HCT116 (cell line): ENCODE data around the gene XDH.
A peak's percentile ranks its signal among the peaks of the same experiment; 100 is the strongest.

Source experiments
- ATF3 ChIP-seq: IDR thresholded peaks from 2 replicates; pipeline ENCODE4 v1.6.1; 2012
- CEBPB ChIP-seq: IDR thresholded peaks from 2 replicates; pipeline ENCODE4 v1.6.1; 2012; ENCODE audit warnings: low read depth
- CTCF ChIP-seq, 3 experiments: fragments of 200-600 bp in 1 of 3; sonication (generic) in 1 of 3; IDR thresholded peaks in 2 of 3; conservative IDR thresholded peaks in 1 of 3; 2 replicates each; pipeline ENCODE4 v1.5.1; 2012 to 2017; ENCODE audit warnings: low read depth in 2 of 3, low read length in 2 of 3, antibody characterized with exemption in 1 of 3, borderline replicate concordance in 1 of 3, control low read depth in 1 of 3, mild to moderate bottlenecking in 1 of 3, mixed read lengths in 1 of 3, mixed run types in 1 of 3, moderate library complexity in 1 of 3; ENCODE audit not compliant: insufficient read depth in 1 of 3
- EGR1 ChIP-seq: IDR thresholded peaks from 2 replicates; pipeline ENCODE4 v1.6.1; 2012; ENCODE audit warnings: low read depth
- ELF1 ChIP-seq: IDR thresholded peaks from 2 replicates; pipeline ENCODE4 v1.6.1; 2012; ENCODE audit warnings: low read depth, borderline replicate concordance
- EZH2 ChIP-seq: fragments of 200-600 bp; sonication (generic); IDR thresholded peaks from 2 replicates; pipeline ENCODE4 v1.6.1; 2017; ENCODE audit warnings: antibody characterized with exemption, mixed run types
- EZH2phosphoT487 ChIP-seq: fragments of 200-600 bp; IDR thresholded peaks from 2 replicates; pipeline ENCODE4 v1.6.1; 2018; ENCODE audit warnings: antibody characterized with exemption, borderline replicate concordance
- MAX ChIP-seq: IDR thresholded peaks from 2 replicates; pipeline ENCODE4 v1.6.1; 2012
- POLR2A ChIP-seq: IDR thresholded peaks from 2 replicates; pipeline ENCODE4 v1.7.0; 2011; ENCODE audit warnings: borderline replicate concordance; ENCODE audit not compliant: insufficient read depth, insufficient read length; ENCODE audit errors: extremely low read depth
- POLR2AphosphoS5 ChIP-seq: IDR thresholded peaks from 2 replicates; pipeline ENCODE4 v1.6.1; 2011; ENCODE audit warnings: mild to moderate bottlenecking, low read depth, low read length, moderate library complexity
- REST ChIP-seq: IDR thresholded peaks from 2 replicates; pipeline ENCODE4 v1.6.1; 2012; ENCODE audit warnings: low read depth
- TCF7L2 ChIP-seq: IDR thresholded peaks from 2 replicates; pipeline ENCODE4 v1.7.0; 2011; ENCODE audit warnings: borderline replicate concordance, inconsistent platforms; ENCODE audit not compliant: insufficient read depth, insufficient read length; ENCODE audit errors: extremely low read depth
- YY1 ChIP-seq: IDR thresholded peaks from 2 replicates; pipeline ENCODE4 v1.6.1; 2011; ENCODE audit warnings: low read length, low read depth, moderate library complexity, mild to moderate bottlenecking; ENCODE audit not compliant: insufficient replicate concordance; ENCODE audit errors: extremely low read depth
- ZFX ChIP-seq: fragments of 450-650 bp; IDR thresholded peaks from 2 replicates; pipeline ENCODE4 v1.6.1; 2017

GRCh38 chr2:31434911-31435310 lies 20.4 kb upstream of the XDH start:
- TF ChIP-seq POLR2A (no peak), EZH2 (no peak), CTCF (IDR thresholded peaks at IDR 0.05 in 2 of 3, conservative IDR thresholded peaks at IDR 0.05 in 1 of 3; ENCODE audit: borderline replicate concordance in 1 of 3, insufficient read depth in 1 of 3, low read depth in 2 of 3, low read length in 2 of 3) (peak; percentile 20 to 52 (median 37); a peak in 4 of 6 replicates), TCF7L2 (no peak), EZH2phosphoT487 (no peak), CEBPB (no peak), ATF3 (no peak), EGR1 (no peak), ZFX (no peak), MAX (no peak), REST (no peak), YY1 (no peak), POLR2AphosphoS5 (no peak), ELF1 (no peak)
